ENCODE results near the gene METAP2. TPM values are rescaled to one million over a fixed set of nuclear protein-coding genes. Genes with fewer than 3 reads are reported as not detected.

The METAP2 gene
- 10 to 100 TPM; 66.8 to 92.7 (median 74.2) TPM for total RNA-seq

DNA sequence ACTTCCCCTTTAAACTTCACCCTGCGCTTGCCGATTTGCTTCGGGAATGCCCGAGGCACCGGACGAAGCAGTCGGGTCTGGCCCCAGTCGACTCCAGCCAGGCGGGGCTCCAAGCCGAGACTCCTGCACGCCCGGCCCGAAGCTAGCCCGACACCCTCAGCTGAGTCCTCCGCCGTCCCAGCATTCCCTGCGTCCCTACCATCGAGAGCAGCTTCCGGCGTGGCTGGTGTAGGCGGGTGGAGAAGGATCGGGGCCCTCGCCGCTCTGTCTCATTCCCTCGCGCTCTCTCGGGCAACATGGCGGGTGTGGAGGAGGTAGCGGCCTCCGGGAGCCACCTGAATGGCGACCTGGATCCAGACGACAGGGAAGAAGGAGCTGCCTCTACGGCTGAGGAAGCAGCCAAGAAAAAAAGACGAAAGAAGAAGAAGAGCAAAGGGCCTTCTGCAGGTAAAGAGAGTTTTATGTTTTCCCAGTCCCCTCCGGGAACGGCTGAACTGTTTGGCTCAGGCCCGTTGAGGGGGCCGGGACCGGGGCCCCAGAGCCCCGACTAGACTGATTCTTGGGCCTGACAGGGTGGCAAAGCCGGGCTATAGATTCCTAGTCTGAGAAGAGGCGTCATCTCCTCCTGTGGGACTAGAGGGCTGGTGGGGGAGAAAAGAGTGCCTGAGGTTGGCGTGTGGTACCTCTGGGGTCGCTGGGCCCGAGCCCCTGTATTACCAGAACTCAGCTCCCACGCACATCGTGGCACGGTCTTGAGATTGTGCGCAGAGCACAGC, at the start of gene METAP2:
TSS of gene METAP2 (plus strand) at position 269 of the 776 bp plus-strand sequence. CDS start at position 297, 28 bp downstream.
- peaks cover 0 to 54% (median 10%) of the 10 kb centered on the region in 3 donors for H3K4me1 ChIP-seq
- peak within 1 kb of the TSS; percentile 77 to 94 (median 92) for H3K27ac ChIP-seq
- ATAC-seq, result peak; percentile 100
- peak within 1 kb of the TSS; percentile 74 to 80 for H3K4me3 ChIP-seq
- TF ChIP-seq POLR2AphosphoS5 (IDR thresholded peaks at IDR 0.05) (peak; percentile 96), POLR2A (IDR thresholded peaks at IDR 0.05) (peak; percentile 92 to 95), CTCF (IDR thresholded peaks at IDR 0.05) (no peak), EP300 (IDR thresholded peaks at IDR 0.05) (no peak)
- H3K9me3 ChIP-seq, result no peaks in the 10 kb centered on the region
- H3K27me3 ChIP-seq, result no peaks in the 10 kb centered on the region
- WGBS, 2 donors (ENCODE audit: low coverage in 1 of 2), result 0% methylated on average over 2 to 11 of the region's 49 CpGs
- H3K36me3 ChIP-seq, result peaks cover 0 to 31% of the 10 kb centered on the region in 2 donors

DNA sequence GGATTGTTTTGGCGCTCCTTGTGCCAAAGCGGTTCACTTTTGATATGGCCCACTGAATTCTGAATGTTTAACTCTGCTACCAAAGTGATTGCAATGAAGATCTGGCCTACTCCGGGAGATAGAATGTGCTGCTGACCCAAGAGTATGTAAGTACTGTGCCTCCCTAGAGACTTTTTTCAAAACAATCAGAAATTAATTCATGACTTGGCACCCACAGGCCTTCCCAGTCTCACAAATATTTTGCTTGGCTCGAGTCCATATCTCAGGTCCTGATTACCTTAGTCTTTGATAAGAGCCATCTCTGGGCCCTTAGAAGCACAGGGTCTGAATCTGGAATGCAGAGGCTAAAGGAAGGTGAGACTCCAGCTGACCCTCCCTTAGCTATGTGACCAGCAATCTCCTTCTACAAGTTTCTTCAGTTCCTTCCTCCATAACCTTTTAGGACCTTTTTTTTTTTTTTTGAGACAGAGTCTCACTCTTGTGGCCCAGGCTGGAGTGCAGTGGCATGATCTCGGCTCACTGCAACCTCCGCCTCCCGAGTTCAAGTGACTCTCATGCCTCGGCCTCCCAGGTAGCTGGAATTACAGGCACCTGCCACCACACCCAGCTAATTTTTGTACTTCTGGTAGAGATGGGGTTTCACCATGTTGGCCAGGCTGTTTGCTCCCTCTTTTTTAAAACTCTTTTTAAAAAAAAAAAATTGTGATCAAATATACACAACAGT, 49.5 kb upstream of the METAP2 start:
- Histone ChIP-seq H3K27me3 (no peaks in the 10 kb centered on the region), H3K4me1 (peaks cover 0 to 9% (median 0%) of the 10 kb centered on the region in 3 donors), H3K4me3 (no peak overlapping the region), H3K36me3 (no peaks in the 10 kb centered on the region), H3K27ac (no peak overlapping the region), H3K9me3 (no peaks in the 10 kb centered on the region)
- 62 to 71% methylated on average over 4 to 8 of the region's 8 CpGs for WGBS, 2 donors (ENCODE audit: low coverage in 1 of 2)
- no peak for TF ChIP-seq POLR2AphosphoS5 (IDR thresholded peaks at IDR 0.05)
- no peak for TF ChIP-seq EP300 (IDR thresholded peaks at IDR 0.05)
- no peak for TF ChIP-seq POLR2A (IDR thresholded peaks at IDR 0.05)
- TF ChIP-seq CTCF (IDR thresholded peaks at IDR 0.05), result no peak
- ATAC-seq, result no peak

- Histone ChIP-seq H3K9me3 (no peaks in the 10 kb centered on the region), H3K4me1 (peaks cover 0 to 9% (median 0%) of the 10 kb centered on the region in 3 donors), H3K27me3 (no peaks in the 10 kb centered on the region), H3K36me3 (no peaks in the 10 kb centered on the region), H3K27ac (no peak overlapping the region), H3K4me3 (no peak overlapping the region)
- no peak for TF ChIP-seq EP300 (IDR thresholded peaks at IDR 0.05)
- 87 to 92% methylated on average over 8 of the region's 8 CpGs for WGBS, 2 donors (ENCODE audit: low coverage in 1 of 2)
- no peak for ATAC-seq
These were observed 44.8 kb upstream of the METAP2 start for GRCh38 chr12:95429172-95429510.

DNA sequence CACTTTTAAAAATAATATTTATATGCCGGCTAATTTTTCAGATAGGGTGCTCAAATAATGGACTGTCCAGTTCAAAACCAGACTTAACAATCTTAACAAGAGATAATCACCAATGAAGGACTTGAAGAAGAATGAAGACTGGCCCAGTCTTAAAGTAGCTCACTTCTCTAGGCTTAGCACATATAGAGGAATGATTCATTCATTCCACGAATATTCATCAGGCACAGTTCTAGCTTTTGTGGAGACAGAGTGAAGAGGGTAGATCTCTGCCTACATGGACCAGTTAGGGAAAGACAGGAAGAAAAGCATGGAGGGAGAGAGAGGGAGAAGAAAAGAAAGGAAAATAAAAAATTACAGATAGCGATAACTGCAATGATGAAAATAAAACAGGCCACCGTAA, 42.8 kb upstream of the METAP2 start:
- Histone ChIP-seq H3K27ac (no peak overlapping the region), H3K9me3 (no peaks in the 10 kb centered on the region), H3K4me3 (no peak overlapping the region), H3K27me3 (no peaks in the 10 kb centered on the region), H3K36me3 (no peaks in the 10 kb centered on the region), H3K4me1 (peaks cover 0 to 9% (median 0%) of the 10 kb centered on the region in 3 donors)
- no peak for ATAC-seq
- WGBS, 2 donors (ENCODE audit: low coverage in 1 of 2), result 94 to 100% methylated on average over 4 of the region's 4 CpGs
- TF ChIP-seq EP300 (IDR thresholded peaks at IDR 0.05), result no peak
- no peak for TF ChIP-seq POLR2AphosphoS5 (IDR thresholded peaks at IDR 0.05)
- TF ChIP-seq POLR2A (IDR thresholded peaks at IDR 0.05), result no peak
- no peak for TF ChIP-seq CTCF (IDR thresholded peaks at IDR 0.05)

DNA sequence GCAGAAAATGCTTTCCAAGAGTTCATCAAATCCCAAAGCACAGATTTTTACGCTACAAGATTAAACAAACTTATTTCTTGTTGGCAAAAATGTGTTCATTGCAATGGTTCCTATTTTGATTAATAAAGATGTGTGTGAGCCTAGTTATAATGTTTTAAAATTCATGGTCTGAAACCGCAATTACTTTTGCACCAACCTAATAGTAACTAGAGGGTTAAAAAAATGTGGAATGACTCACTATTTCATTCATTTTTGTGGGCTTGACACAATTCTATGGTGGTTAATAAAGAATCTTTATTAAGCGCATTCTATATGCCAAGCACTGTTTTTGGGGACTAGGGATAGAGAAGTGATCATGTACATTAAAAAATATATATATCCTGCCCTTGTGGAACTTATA, 38.6 kb upstream of the METAP2 start:
- no peak for ATAC-seq
- Histone ChIP-seq H3K27me3 (no peaks in the 10 kb centered on the region), H3K4me3 (no peak overlapping the region), H3K9me3 (no peaks in the 10 kb centered on the region), H3K4me1 (no peaks in the 10 kb centered on the region), H3K27ac (no peak overlapping the region), H3K36me3 (no peaks in the 10 kb centered on the region)
- no peak for TF ChIP-seq CTCF (IDR thresholded peaks at IDR 0.05)
- TF ChIP-seq POLR2A (IDR thresholded peaks at IDR 0.05), result no peak
- TF ChIP-seq POLR2AphosphoS5 (IDR thresholded peaks at IDR 0.05), result no peak
- no peak for TF ChIP-seq EP300 (IDR thresholded peaks at IDR 0.05)
- 86 to 94% methylated on average over 3 of the region's 3 CpGs for WGBS, 2 donors (ENCODE audit: low coverage in 1 of 2)
